AG10803 (cell line): ENCODE results near the gene ANKLE1.

ENCODE experiments used
- DNase-seq: peaks from one replicate; pipeline ENCODE4 v3.0.0; 2010; ENCODE audit warnings: low read depth
- H3K4me3 ChIP-seq: 2 replicates; pipeline ENCODE4 v1.5.1; 2011; ENCODE audit warnings: mild to moderate bottlenecking, low read length, control low read depth
- CTCF ChIP-seq: conservative IDR thresholded peaks from 2 replicates; pipeline ENCODE4 v1.5.1; 2011; ENCODE audit warnings: mild to moderate bottlenecking, low read length, control low read depth, inconsistent platforms

The ANKLE1 gene

GRCh38 chr19:17296273-17296672 is 14.6 kb downstream of the ANKLE1 start:
- H3K4me3 ChIP-seq: no peak overlapping the region
- TF ChIP-seq CTCF: peak; percentile 14; the same call in 1 of the 2 replicates
- DNase-seq: peak; percentile 26

GRCh38 chr19:17296976-17297375 is 15.3 kb downstream of the ANKLE1 start:
- no peak for DNase-seq
- no peak for TF ChIP-seq CTCF
- no peak overlapping the region for H3K4me3 ChIP-seq

- no peak for TF ChIP-seq CTCF
- no peak for DNase-seq
- H3K4me3 ChIP-seq: no peak overlapping the region
Observed at GRCh38 chr19:17300992-17301619, 19.4 kb downstream of the ANKLE1 start.

- DNase-seq: no peak
- TF ChIP-seq CTCF: no peak
- H3K4me3 ChIP-seq: peak overlapping the region; percentile 71
Observed at GRCh38 chr19:17302391-17303166, 20.9 kb downstream of the ANKLE1 start.

GRCh38 chr19:17303167-17303939 is 21.7 kb downstream of the ANKLE1 start, which contains the start of gene ABHD8:
Gene ABHD8 (minus strand): TSS chr19:17303425. CDS start chr19:17301616, 1,809 bp downstream.
- DNase-seq: peak; percentile 94
- TF ChIP-seq CTCF: peak; percentile 38
- H3K4me3 ChIP-seq: peak within 1 kb of the TSS; percentile 71

- no peak for TF ChIP-seq CTCF
- DNase-seq: peak; percentile 40
- no peak overlapping the region for H3K4me3 ChIP-seq
Observed at GRCh38 chr19:17303940-17304267, 22.2 kb downstream of the ANKLE1 start.
